ENCODE data around the gene LGALS4.
"Not testable (repeated sequence)": the region's sequence is repeated elsewhere in the genome, so short reads cannot be mapped to it uniquely, and the experiment has no call there.

Gene LGALS4

GRCh38 chr19:38817081-38817480, 4.3 kb upstream of the LGALS4 start:
- no peak for DNase-seq

- no peak for DNase-seq
Measured at GRCh38 chr19:38816131-38816750, 3.5 kb upstream of the LGALS4 start.

GRCh38 chr19:38815059-38816001, 2.6 kb upstream of the LGALS4 start:
- DNase-seq, result no peak

- DNase-seq, result not testable (repeated sequence)
Measured at GRCh38 chr19:38813932-38814331, 1.2 kb upstream of the LGALS4 start.

DNA sequence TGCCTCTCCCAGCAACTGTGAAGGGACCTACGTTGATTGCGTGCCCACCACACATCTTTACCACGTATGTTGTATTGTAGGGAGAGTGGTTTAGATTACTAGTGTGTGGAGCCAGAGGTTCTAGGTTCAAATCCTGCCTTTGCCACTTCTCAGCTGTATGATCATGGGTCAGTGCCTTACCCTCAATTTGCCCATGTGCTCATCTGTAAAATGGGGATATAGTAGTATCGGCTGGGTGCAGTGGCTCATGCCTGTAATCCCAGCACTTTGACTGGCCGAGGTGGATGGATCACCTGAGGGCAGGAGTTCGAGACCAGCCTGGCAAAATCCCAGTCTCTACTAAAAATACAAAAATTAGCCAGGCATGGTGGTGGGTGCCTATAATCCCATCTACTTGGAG, 578 bp upstream of the LGALS4 start:
- DNase-seq, result no peak

- DNase-seq, result no peak
Measured at GRCh38 chr19:38812009-38812840, 520 bp downstream of the LGALS4 start.

GRCh38 chr19:38809592-38810252, 3.0 kb downstream of the LGALS4 start:
- no peak for DNase-seq

- no peak for DNase-seq
Measured at GRCh38 chr19:38808741-38809140, 4.0 kb downstream of the LGALS4 start.

DNA sequence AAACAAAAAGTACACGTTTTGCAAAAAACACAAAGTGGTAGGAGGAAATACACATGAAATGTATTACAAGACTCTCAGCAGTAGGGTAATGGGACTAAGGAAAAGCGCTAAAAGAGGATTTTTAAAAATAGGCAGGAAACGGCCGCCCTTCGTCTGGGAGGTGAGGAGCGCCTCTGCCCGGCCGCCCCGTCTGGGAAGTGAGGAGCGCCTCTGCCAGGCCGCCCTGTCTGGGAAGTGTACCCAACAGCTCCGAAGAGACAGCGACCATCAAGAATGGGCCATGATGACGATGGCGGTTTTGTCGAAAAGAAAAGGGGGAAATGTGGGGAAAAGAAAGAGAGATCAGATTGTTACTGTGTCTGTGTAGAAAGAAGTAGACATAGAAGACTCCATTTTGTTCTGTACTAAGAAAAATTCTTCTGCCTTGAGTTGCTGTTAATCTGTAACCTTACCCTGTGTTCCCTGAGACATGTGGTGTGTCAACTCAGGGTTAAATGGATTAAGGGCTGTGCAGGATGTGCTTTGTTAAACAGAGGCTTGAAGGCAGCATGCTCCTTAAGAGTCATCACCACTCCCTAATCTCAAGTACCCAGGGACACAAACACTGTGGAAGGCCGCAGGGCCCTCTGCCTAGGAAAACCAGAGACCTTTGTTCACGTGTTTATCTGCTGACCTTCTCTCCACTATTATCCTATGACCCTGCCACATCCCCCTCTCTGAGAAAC, 5.2 kb downstream of the LGALS4 start:
- DNase-seq, result not testable (repeated sequence)

- no peak for DNase-seq
Measured at GRCh38 chr19:38806371-38806770, 6.4 kb downstream of the LGALS4 start.

DNA sequence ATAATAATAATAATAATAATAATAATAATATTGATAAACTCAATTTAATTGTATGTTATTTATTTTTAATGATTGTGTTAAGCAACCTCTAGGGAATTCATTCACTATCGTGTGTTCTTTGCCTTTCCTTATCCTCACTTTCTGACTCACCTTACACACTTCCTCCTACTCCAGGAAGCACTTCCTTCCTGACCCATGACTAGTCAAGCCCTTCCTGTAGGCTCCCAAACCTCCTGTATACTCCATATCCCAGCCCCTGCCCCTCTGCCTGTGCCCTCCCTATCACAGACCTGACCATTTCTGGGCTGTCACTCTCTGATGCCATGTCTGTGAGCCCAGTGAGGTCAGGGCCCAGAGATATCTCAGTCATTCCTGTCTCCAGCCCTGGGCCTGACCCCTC, 7.6 kb downstream of the LGALS4 start:
- DNase-seq, result no peak

DNA sequence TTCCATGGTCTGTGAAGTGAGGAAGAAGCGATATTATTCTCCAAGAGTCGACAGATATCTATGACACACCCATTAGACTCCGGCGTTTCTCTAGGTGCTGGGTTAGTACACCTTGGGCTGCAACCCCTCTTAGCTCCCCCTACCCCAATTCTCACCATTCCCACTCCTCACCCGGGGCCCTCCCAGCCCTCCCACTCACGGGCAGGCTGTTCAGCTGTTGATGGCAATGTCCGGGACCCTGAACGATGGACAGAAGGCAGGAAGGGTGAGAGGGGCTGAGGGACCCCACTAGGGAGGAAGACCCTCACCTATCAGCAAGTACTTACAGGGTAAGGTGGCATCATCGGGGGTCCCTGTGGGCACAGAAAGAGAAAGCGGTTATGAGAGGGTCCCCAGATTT, 9.2 kb downstream of the LGALS4 start:
- DNase-seq, result no peak

- no peak for DNase-seq
Measured at GRCh38 chr19:38801359-38802095, 11.2 kb downstream of the LGALS4 start.

DNA sequence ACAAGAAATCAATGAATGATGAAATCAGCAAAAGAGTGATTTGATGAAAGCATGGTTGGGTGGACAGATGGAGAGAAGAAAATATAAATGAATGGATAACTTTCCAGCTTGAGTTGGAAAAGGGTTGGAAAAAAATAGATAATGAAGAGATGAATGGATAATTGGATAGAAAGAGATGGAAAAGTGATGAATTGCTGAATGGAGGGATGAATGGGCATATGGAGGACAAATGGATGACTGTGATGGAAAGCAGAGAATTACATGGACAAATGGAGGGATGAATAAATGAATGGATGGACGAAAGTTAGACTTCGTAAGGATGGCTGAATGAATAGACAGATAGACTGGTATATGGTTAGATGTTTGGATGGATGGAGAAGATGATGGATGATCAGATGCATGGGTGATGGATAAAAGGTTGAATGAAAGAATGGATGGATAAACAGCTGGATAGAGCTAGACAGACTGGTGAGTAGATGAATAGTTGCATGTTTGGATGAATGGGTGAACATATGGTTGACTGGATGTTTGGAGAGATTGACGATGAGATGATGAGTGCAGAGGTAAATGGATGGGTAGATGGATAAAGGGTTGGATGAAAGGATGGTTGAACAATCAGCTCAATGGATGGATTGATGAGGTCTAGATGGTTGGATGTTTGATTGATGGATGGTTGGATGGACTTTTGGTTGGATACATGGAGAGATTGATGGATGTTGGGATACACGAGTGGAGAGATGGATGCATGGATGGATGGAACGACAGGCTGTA, 12.0 kb downstream of the LGALS4 start:
- no peak for DNase-seq

DNA sequence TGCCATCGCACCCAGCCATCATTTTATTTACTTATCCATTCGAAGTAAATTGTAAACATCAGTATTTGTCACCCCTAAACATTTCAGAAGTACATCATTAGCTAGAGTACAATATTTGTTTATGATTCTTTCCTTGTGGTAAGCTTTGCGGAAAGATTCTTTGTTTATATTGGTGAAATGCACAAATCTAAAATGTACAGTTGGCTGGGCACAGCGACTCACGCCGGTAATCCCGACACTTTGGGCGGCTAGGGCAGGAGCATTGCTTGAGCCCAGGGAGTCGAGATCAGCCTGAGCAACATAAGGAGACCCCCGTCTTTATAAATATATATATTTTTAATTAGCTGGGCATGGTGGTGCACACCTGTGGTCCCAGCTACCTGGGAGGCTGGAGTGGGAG, 13.6 kb downstream of the LGALS4 start:
- no peak for DNase-seq

GRCh38 chr19:38797781-38798180, 15.0 kb downstream of the LGALS4 start:
- not testable (repeated sequence) for DNase-seq

- DNase-seq, result no peak
Measured at GRCh38 chr19:38796154-38796553, 16.6 kb downstream of the LGALS4 start.

DNA sequence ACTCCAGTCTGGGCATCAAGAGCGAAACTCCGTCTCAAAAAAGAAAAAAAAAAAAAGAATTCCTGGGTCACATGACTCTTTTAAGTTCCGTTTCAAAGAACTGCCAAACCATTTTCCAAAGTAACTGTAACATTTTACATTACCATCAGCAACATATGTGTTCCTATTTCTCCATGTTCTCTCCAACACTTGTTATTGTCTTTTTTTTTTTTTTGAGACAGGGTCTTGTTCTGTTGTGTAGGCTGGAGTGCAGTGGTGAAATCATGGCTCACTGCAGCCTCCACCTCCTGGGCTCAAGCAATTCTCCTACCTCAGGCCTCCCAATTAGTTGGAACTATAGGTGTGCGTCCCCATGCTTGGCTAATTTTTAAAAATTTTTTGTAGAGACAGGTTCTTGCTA, 17.2 kb downstream of the LGALS4 start:
- DNase-seq, result no peak

DNA sequence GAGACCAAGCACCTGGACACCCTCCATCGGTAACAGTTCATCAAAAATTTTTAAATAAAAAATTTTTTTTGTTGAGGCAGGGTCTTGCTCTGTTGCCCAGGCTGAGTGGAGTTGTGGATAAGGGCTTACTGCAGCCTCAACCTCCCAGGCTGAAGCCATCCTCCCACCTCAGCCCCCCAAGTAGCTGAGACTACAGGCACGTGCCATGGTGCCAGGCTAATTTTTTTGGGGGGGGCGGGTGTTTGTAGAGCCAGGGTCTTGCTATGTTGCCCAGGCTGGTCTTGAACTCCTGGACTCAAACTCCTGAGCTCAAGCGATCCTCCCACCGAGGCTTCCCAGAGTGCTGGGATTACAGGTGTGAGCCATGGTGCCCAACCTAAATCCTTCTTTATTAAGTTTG, 19.1 kb downstream of the LGALS4 start:
- DNase-seq, result no peak

GRCh38 chr19:38793177-38793576, 19.6 kb downstream of the LGALS4 start:
- DNase-seq, result no peak

All from Kasumi-1 (cell line).